PC-9 (cell line): ENCODE measurements around the gene NRSN2. TPM values are rescaled to one million over a fixed set of nuclear protein-coding genes. Genes with fewer than 3 reads are reported as not detected.

Experiments
- BruUV-seq: library from RNA; stranded (reverse); fragments of 400-500 nt; replicated peaks from 2 replicates; lab custom pipeline; 2021; lab: Mats Ljungman, UMichigan
- CTCF ChIA-PET: fragments of 300-600 bp; sonication (Branson Sonifier 250); formaldehyde crosslinking; loops from one replicate; lab custom pipeline; 2022; ENCODE audit warnings: antibody characterized with exemption; lab: Charles Lee
- POLR2A ChIA-PET: fragments of 300-600 bp; sonication (Branson Sonifier 250); formaldehyde crosslinking; loops from one replicate; lab custom pipeline; 2022; ENCODE audit warnings: antibody characterized with exemption; ENCODE audit not compliant: unreplicated experiment; lab: Charles Lee
- DNase-seq, 2 experiments: peaks; one replicate each; pipeline versions ENCODE4 v3.0.0 to v3.0.0-alpha.2; 2015 to 2022; ENCODE audit warnings: mixed read lengths in 1 of 2
- H2AFZ ChIP-seq: fragments of 200-600 bp; sonication (generic); 2 replicates; pipeline ENCODE4 v1.8.1; 2017; ENCODE audit warnings: antibody characterized with exemption
- H3F3A ChIP-seq: fragments of 200-600 bp; sonication (generic); 2 replicates; pipeline ENCODE4 v1.8.1; 2017; ENCODE audit warnings: antibody characterized with exemption, mild to moderate bottlenecking, low read depth; ENCODE audit not compliant: insufficient read depth
- H3K27ac ChIP-seq: fragments of 200-600 bp; sonication (generic); 2 replicates; pipeline ENCODE4 v1.6.1; 2016; ENCODE audit warnings: mixed run types
- H3K27me3 ChIP-seq: fragments of 200-600 bp; sonication (generic); 2 replicates; pipeline ENCODE4 v1.6.1; 2016; ENCODE audit warnings: low read depth, mixed run types; ENCODE audit not compliant: insufficient read depth
- H3K36me3 ChIP-seq: fragments of 200-600 bp; sonication (generic); 2 replicates; pipeline ENCODE4 v1.6.1; 2016; ENCODE audit warnings: low read depth, mixed run types
- H3K4me1 ChIP-seq: fragments of 200-600 bp; sonication (generic); replicated peaks from 2 replicates; pipeline ENCODE4 v1.6.1; 2016; ENCODE audit warnings: mixed run types; ENCODE audit not compliant: insufficient read depth
- H3K4me2 ChIP-seq: fragments of 200-600 bp; sonication (generic); 2 replicates; pipeline ENCODE4 v1.6.1; 2017; ENCODE audit warnings: mixed run types
- H3K4me3 ChIP-seq: fragments of 200-600 bp; sonication (generic); 2 replicates; pipeline ENCODE4 v1.6.1; 2016; ENCODE audit warnings: mixed run types
- H3K79me2 ChIP-seq: fragments of 200-600 bp; sonication (generic); 2 replicates; pipeline ENCODE4 v1.6.1; 2017; ENCODE audit warnings: low read depth, mixed run types
- H3K9me2 ChIP-seq: fragments of 200-600 bp; sonication (generic); 2 replicates; pipeline ENCODE4 v1.8.1; 2017; ENCODE audit warnings: mild to moderate bottlenecking; ENCODE audit not compliant: insufficient read depth
- H3K9me3 ChIP-seq: fragments of 200-600 bp; sonication (generic); 2 replicates; pipeline ENCODE4 v1.8.1; 2016; ENCODE audit warnings: low read depth; ENCODE audit not compliant: insufficient read depth
- H4K20me1 ChIP-seq: fragments of 200-600 bp; sonication (generic); 2 replicates; pipeline ENCODE4 v1.8.1; 2017; ENCODE audit not compliant: insufficient read depth
- CTCF ChIP-seq: fragments of 200-600 bp; sonication (generic); conservative IDR thresholded peaks from 2 replicates; pipeline ENCODE4 v1.6.1; 2017; ENCODE audit warnings: mixed run types, antibody characterized with exemption, mild to moderate bottlenecking, moderate library complexity
- EZH2 ChIP-seq: fragments of 200-600 bp; sonication (generic); IDR thresholded peaks from 2 replicates; pipeline ENCODE4 v1.8.0; 2017; ENCODE audit warnings: antibody characterized with exemption, low read depth
- intact Hi-C: fragments of 100-400 bp; cut with micrococcal nuclease; formaldehyde crosslinking; loops from one replicate; pipeline ENCODE4 v1.10.0; 2022; ENCODE audit not compliant: unreplicated experiment
- total RNA-seq: library from RNA; stranded (reverse); gene quantifications from 2 replicates; pipeline ENCODE4 v1.2.3, GENCODE V29; 2021

Gene NRSN2
- total RNA-seq, 1 experiment from 2014 or later: 15.0 TPM

- CTCF ChIA-PET: no interaction called here
- Histone ChIP-seq H3K27ac (no peak overlapping the region), H4K20me1 (peaks cover 34% of the 10 kb centered on the region), H2AFZ (no peak overlapping the region; the same call in 1 of the 2 replicates), H3K4me2 (peak overlapping the region; percentile 76), H3K36me3 (no peaks in the 10 kb centered on the region), H3F3A (peaks cover 52% of the 10 kb centered on the region), H3K9me2 (no peaks in the 10 kb centered on the region), H3K4me1 (peaks cover 20% of the 10 kb centered on the region), H3K79me2 (peaks cover 14% of the 10 kb centered on the region), H3K9me3 (no peaks in the 10 kb centered on the region), H3K4me3 (peak overlapping the region; percentile 83), H3K27me3 (no peaks in the 10 kb centered on the region)
- TF ChIP-seq CTCF (no peak), EZH2 (no peak)
- intact Hi-C loops: loop anchor here (10.0 kb wide), 1 partner anchor 327 kb away; the partner anchor contains the start of gene SRXN1
- BruUV-seq: TSS peak; percentile 36
- POLR2A ChIA-PET: no interaction called here
- peak; percentile 70 to 95 for DNase-seq
Measured at GRCh38 chr20:327186-328026, 19.5 kb upstream of the NRSN2 start.

GRCh38 chr20:328027-328974 lies 18.6 kb upstream of the NRSN2 start:
- no peak overlapping the region for H2AFZ ChIP-seq
- BruUV-seq: no TSS peak
- peak overlapping the region; percentile 76 for H3K4me2 ChIP-seq
- no peaks in the 10 kb centered on the region for H3K27me3 ChIP-seq
- intact Hi-C loops: loop anchor here (10.0 kb wide), 1 partner anchor 326 kb away; the partner anchor contains the start of gene SRXN1
- H3K9me2 ChIP-seq: no peaks in the 10 kb centered on the region
- H3K4me3 ChIP-seq: peak overlapping the region; percentile 83; the same call in 1 of the 2 replicates
- H3K27ac ChIP-seq: no peak overlapping the region
- no peaks in the 10 kb centered on the region for H3K36me3 ChIP-seq
- DNase-seq: no peak
- H4K20me1 ChIP-seq: peaks cover 34% of the 10 kb centered on the region
- ChIA-PET POLR2A (no interaction called here), CTCF (no interaction called here)
- H3K79me2 ChIP-seq: peaks cover 14% of the 10 kb centered on the region
- no peaks in the 10 kb centered on the region for H3K9me3 ChIP-seq
- peaks cover 45% of the 10 kb centered on the region for H3F3A ChIP-seq
- peaks cover 14% of the 10 kb centered on the region for H3K4me1 ChIP-seq
- TF ChIP-seq EZH2: no peak
- no peak for TF ChIP-seq CTCF
